TTC549 (cell line): ENCODE measurements around the gene GRM7.

Experiments
- FAIRE-seq: peaks from 2 replicates; lab custom pipeline; 2012; peaks lifted over from hg19 to GRCh38; lab: Jason Lieb, UNC

GRM7 gene

DNA sequence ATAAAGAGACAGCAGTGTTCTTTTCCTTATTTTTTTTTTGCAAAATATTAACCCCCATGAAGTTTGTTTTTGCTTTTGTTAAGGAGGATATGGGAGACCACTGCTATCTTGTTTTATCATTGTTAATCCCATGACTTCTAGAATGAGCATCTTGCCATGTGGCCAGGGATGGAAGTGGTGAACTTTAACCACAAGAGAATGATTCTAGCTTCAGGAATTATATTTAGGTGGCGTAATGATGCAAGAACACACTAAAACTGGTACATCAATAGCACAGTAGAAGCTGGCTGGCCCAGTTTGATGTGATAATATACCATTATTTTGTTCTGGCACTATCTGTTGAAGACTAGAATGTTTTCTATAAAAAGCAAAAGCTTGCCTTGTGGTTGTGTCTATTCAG, 720.9 kb downstream of the GRM7 start:
- no peak for FAIRE-seq

DNA sequence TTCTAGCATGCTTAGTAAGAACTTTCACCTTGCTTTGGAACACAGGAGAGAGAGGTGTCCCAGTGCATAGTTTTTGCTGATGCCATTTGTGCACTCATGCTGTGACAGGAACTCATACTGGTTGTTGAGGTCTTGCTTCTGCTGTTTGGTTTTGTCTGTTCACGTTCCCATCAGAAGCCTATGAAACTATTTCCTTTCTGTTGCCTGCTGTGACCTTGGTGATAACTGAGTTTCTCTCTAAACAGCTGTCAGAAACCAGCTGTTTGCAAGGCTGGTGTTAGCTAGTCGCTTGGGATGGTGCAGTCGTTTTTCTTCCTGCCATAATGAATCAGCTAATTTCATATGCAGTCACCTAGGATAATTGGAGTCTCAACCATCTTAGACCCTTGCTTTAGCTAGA, 724.1 kb downstream of the GRM7 start:
- FAIRE-seq, result no peak

DNA sequence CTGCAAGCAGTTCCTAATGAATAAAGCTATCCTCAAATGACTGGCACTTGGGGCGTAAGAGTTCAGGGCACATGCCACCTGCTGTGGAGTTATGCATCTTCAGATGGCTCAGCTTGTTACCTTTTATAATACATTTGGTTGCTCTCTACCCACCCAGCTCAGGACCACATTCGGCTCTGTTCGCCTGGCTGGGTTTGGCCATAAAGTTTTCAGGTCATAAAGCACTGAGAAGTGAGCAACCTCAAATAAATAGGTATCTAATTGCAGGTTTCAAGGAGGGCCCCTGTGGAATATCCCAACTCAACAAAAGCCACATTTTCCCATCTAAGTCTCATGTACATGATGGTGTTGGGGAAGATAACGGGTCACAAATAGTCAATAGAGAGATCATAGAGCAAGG, 727.3 kb downstream of the GRM7 start:
- FAIRE-seq, result no peak

DNA sequence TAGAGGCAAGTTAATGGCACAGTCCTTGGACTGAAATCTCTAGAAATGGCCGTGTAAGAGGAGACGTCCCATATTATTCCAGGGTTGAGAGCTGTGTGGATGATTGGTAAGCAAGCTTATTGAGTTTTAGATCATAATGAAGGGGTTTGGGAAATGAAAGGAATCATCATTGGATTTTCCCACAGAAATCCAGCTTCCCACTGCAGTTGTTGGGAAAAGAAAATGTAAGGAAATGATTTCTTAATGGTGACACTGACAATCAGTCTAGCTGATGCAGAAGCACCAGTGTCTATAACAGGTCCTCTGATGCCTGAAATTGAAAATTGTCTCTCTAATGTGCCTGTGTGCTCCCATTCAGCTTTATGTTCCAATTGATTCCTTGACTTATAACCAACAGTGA, 728.6 kb downstream of the GRM7 start:
- no peak for FAIRE-seq

DNA sequence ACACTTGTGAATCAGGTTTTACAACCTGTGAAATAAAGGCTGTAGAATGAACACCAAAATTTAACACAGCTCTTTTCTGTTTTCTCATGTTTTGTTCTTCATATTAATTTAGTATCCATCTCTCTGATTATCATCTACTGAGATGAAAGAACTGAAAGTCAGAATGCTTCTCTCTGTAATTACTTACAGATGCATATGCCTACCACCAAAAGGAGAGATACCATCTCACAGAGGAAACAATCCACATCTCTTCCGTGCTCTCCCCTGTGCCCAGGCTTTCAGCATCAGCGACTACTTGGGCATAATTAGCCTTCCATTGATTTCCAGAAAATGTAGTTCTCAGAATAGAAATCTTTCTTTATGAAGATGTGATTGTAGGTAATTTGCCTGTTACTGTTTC, 741.4 kb downstream of the GRM7 start:
- no peak for FAIRE-seq

DNA sequence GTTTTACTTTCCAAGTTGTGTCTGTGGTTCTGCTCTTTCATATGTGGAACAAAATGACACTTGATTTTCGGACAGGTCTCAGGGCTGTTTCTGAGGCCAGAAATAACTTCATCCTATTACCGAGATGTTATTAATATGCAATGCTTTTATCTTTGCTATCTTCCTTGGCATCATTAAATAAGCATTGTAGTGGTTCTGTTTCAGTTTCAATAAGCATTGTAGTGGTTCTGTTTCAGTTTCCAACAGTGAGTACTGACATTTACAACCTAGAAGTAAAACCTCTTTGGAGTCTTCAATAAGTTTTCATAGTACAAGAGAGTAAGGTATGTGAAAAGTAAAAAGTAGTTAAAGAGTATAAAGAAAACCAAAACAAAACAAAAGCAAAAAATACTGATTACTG, 746.2 kb downstream of the GRM7 start:
- FAIRE-seq, result no peak

DNA sequence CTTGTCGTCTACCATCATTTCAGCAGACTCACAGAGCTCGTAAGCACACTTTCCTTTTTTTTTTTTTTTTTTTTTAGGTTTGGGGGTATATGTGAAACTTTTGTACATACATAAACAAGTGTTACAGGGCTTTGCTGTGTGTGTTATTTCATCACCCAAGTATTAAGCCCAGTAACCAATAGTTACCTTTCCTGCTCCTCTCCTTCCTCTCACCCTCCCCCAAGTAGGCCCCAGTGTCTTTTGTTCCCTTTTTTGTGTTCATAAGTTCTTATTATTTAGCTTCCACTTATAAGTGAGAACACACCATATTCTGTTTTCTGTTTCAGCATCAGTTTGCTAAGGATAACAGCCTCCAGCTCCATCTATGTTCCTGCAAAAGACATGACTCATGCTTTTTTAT, 746.8 kb downstream of the GRM7 start:
- FAIRE-seq, result no peak

DNA sequence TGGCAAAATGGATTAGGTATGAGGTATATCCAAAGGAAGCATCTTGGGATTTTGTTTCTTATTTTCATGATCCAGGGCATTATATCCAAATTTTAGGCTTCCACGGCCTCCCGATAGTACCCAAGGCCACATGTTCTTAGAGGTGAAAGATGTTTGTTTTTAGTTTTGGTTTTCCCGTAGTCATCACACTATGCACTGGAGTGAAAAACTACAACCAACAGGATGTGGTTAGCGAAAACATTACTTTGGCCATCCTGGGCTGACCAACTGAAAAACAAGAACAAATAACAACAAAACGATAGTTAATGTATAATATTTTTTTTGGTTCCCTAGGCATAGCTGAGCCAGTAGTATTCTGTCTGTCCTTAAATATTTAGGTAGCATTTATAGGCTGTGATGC, 749.7 kb downstream of the GRM7 start:
- FAIRE-seq, result no peak

DNA sequence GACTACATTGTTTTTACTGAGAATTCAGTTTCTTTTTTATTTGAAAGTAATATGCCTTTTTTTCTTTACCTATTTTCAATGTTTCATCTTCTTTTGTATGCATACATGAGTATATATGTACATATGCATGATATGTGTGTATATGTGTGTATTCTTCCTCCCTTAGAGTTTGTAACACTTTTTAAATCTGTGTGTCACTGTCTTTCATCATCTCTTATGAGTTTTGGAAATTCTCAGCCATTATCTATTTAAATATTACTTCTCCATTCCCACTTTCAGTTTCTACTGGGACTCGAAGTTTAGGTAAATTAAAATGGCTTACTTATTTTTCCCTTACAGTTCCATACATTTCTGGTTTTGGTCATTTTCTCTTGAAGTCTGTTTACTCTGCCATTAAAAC, 754.1 kb downstream of the GRM7 start:
- no peak for FAIRE-seq

DNA sequence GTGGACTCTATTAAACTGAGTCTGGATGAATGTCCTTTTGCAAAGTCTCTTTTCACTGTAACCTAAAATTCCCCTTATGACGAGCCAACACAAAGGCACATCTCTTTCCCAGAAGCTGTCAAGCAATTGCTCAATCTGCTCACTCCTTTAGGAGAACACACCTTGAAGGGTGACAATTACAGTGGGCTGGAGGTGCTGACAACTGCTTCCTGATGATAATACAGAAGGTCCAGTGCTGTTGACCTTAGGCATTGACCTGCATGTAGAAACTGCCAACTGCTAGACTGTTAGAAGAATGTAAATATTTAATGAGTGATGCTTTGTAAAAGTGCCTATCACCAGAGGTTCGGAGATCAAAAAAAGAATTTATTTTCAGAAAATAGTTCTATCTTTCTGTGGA, 757.7 kb downstream of the GRM7 start:
- FAIRE-seq, result no peak

DNA sequence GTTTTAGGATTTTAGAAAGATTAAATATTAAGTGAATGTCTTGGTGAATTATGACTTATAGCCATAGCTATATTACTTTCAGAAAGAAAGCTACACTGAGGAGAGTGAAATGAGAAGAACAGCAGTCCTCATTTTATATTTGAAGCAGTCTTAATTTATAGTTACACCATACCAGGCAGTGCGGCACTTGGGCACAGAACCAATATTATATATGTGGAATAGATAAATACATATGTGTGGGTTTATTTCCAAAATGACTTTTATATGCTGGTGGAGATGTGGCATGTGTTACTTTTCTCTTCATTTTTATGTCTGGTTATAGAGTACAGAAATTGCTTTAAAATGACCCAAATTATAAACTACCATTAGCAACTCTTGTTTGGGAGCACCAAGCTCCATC, 759.5 kb downstream of the GRM7 start:
- no peak for FAIRE-seq

DNA sequence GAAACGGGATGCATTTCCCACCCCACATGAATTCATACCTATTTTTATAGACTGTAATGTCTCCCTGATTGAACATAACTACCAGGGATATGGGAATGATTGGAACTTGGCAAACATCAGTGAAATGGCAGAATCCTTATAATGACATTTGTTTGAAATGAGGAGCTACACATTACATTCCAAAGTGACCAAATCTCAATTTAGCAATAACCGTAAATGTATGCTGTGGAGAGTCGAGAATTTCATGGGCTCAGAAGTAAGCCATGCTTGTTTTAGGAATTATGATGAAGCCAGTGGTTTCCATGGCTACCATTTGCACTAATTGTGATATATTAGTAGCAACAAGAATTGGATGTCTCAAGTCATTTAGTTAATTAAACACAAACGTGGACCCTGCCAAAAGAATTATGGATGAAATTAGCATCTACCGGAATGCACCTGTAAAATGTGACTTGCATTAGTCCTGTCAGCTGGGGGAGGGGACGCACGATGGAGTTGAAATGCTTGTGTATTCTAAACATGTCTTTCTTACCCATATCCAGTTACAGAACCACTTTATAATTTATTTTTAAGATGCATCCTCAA, 760.2 kb downstream of the GRM7 start:
- FAIRE-seq, result no peak

DNA sequence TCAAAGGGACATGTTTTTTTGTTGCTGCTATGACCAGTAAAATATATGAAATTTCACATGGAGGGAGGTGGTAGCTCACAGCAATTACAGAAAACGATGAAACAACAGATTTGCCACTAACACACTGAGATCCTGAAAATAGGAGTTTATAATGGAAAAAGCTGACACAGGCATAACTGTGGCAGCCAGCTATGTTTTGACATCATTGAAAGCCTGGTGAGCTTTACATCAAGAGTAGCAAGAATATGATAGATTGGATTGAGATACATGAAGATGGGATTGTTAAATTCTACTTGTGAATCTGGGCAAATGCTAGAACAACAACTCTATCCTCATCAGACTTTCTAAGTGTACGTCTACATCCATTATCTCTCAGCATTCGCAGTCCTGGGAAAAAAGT, 760.7 kb downstream of the GRM7 start:
- FAIRE-seq, result no peak

DNA sequence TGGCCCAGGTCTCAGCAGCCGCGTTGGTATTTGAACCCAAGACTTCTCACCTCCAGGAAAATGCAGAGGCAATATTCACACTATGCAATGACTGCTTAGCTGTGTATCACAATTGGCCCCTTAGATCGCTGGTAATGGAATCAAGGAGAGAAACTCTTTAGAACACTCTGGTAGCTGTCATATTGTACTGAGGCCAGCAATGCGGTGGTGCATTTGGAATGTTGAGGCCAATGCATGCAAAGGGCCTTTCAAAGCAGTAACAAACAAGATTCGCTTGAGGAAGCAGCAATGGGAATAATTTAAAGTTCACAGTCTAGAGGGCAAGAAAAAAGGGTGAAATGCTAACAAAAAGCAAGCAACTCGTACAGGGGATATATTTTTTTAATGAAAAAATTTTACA, 764.1 kb downstream of the GRM7 start:
- FAIRE-seq, result no peak

DNA sequence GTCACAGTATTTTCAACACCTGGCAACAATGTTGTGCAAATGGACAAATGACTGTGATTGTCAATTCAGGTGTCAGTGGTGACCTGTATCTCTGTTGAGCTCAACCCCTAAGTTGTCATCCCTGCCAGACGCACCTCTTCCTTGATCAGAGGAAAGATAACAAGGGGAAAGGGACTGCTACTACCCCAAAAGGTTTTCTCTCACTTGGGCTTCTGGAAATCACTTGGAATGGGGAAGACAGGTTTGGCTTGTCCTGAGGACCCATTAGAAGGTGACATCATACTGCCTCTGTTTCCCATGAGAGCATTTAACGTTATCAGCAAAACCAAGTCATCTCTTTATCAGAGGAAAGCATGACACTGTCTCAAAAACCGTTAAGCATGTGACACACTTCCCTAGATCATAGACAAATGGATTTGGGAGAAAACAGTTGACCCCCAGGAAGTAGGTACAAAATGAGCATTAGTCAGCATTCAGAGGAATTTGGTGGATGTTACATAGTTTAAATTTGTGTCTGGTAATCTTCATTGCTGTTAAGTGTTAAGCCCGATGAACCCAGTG, 769.5 kb downstream of the GRM7 start:
- FAIRE-seq, result no peak

DNA sequence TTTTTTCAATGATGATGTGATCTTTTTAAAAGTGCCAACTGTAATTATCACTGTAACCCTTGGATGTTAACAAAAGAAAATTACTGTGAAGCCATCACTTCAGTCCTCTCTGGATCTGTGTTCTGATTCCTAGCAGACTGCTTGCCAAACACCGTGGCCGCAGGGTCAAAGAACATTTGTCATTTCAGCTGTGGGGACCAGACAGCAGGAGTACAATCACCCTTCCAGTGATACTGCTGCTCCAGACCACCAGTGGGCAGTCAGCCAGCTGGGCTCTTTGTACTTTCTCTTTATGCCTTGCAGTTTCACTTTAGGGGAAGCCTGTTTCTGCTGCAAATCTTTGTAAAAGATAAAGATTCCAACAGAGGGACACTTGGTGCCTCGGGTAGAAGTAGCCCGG, 770.0 kb downstream of the GRM7 start:
- no peak for FAIRE-seq

DNA sequence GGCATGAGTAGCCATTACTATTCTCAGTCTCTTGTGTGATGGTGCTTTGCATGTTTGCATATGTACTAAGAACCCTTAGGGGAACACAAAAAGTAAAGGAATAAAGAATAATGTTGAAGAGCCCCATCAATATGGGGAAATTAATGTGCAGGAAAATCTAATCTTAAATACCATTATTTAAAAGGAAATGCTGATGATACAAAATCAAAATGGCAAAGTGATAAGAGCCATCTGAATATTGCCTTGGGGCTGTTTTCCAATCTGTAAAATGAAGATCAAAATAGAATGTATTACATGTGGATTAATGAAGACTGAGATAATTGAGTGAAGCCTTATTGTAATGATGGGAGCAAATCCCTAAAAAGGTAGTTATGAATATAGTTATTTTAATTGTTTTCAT, 771.4 kb downstream of the GRM7 start:
- no peak for FAIRE-seq

DNA sequence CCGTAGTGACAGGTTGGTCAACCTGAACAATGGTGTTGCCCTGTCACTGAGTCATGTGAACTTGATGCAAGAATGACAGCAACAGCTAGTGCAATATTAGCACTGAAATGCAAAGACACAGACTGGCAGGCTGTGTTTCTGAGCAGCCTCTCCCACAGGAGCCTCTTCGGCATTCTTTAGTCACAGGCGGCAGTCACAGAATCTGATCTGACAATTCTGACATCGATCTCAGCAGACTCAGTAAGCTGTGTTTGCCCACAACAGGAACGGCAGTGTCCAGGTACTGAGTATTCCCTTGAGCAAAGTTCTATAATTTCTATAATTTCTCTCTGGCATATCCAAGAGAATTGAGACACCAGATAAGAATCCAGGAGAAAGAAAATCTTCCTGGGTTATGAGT, 776.8 kb downstream of the GRM7 start:
- no peak for FAIRE-seq

DNA sequence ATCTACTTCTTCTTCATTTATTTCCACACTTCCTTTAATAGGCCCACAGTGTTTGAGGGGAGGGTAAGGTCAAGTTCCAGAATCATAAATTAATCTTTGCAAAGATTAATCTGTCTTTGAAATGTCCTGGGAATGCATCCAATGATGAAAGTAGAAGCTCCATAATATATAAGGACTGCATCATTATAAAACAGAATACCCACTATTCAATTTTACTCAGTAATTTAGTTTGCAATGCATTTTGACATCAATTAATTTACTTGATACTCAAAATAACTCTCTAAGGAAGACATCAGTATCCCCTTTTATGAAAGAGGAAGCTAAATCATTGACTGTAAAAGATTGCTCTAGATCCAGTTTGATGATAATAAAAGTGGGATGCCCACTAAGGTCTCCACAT, 777.2 kb downstream of the GRM7 start:
- no peak for FAIRE-seq

DNA sequence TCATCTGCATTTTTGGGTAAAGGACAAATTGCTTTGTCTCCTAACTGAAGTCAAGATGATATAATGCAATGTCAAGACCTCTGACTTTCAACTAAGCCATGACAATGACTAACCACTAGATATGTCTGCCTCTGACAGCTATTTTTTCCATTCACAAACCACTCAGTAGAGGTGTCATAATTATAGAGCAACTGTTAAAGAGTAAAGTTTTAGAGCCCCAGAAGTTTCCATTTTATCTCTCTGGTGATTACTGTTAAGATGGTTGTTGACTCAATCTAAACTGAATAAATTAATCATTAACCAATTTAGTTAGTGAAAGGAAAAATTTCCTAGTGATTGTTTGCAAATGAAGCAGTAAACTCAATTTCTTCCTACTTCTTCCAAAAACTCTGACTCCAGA, 779.9 kb downstream of the GRM7 start:
- no peak for FAIRE-seq

DNA sequence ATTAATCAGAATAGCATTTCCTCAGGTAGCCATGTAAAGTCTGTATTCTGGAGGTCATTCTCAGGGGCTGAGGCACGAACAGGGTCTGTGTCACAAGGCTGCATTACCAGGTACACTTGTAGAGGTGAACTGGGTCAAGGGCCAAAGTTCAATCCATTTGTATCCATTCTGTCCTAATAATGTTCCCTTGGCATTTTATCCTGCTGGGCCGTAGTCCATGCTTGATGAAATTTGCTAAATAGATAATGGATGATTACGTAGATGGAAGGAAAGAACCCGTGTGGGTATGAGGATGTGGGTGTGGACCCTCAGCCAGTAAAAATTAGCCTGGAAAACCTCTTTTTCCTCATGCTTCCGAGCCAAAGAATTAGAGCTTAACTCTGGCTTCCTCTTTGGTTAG, 785.9 kb downstream of the GRM7 start:
- no peak for FAIRE-seq

DNA sequence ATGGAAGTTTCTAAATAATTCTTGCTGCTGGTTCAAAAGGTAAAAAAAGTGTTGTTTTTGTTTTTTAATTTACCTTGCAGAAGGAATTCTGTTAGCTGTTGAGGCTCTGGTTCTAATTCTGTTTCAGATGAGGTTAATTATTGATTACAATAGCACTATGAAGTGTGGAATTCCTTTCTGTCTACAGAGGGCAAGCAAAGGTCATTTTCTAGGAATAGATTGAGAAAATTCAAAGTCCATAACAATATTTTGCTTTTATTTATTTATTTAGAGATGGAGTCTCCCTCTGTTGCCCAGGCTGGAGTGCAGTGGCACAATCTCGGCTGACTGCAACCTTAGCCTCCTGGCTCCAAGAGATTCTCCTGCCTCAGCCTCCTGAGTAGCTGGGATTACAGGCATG, 789.6 kb downstream of the GRM7 start:
- FAIRE-seq, result no peak

DNA sequence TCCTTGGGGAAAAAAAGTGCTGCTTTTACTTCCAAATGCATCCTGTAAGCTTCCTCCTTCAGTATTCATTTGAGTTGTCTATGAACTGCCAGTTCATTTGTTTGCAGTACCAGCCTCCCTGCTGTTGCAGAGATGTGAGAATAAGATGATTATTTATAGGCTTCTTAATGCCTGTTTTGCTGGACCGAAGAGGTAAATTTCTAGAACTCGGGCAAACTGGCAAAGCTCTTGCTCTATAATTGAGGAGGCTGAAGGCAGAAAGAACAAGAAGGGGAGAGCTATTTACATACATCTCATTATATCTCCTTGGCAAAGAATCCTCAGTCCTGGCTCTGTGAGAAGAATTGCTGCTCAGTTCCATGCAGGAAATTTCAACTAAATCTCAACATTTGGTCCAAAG, 790.4 kb downstream of the GRM7 start:
- FAIRE-seq, result no peak

DNA sequence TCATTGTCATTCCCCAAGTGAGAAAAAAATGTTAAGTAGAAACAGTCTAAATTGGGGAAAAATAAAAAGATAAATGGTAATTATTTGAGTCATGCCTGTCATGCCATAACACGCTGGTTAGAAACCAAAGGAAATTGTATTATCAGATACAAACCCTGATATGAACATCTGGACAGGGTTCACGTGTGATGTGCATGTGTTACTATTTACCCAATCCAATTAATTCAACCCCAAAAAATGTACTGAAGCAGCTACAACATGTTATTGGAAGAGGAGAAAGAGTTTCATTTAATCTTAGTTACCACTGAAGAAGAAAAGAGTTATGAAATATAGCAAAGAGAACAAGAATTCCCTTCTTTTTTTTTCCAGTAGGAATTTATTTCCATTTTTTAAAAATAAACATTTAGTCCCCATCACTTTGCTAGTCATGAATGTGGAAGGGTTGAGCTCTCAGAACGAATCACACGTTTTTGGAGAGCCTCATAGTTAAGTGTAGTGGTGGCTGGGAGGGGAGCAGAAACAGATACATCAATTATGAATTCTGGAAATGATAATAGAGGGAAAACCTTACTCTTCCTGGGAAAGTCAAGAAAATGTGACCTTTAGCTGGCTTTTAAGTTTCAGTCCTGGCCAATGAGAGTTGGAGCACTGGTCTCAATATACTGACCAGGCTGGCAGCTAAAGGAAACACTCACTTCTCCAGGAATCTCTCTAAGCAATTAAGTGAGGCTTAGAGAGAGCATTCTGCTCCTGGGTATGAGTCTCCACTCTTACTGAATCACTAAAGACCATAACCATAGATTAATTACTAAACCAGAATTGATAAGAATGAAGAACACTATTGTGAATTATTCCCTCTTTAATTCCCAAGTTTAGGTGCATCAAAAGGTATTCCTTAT, 796.5 kb downstream of the GRM7 start:
- no peak for FAIRE-seq
